ENCODE measurements around the gene CNTN4. TPM values are rescaled to one million over a fixed set of nuclear protein-coding genes. Genes with fewer than 3 reads are reported as not detected.

CNTN4 gene
- total RNA-seq, 6 experiments from 2014 or later = not detected

- DNase-seq = no peak
- H3K9me3 Mint-ChIP-seq = peaks cover 54% of the 10 kb centered on the region
- H3K27ac Mint-ChIP-seq = no peak overlapping the region
- H3K27me3 Mint-ChIP-seq (ENCODE audit: insufficient read depth) = 0 out of 2 replicates have a peak, but pooled peaks cover 2% of the 10 kb centered on the region
- no peaks in the 10 kb centered on the region for H3K36me3 Mint-ChIP-seq (ENCODE audit: low read depth)
- no peak overlapping the region for H3K4me3 Mint-ChIP-seq
- H3K4me1 Mint-ChIP-seq (ENCODE audit: low read depth) = no peaks in the 10 kb centered on the region
- no peak for TF ChIP-seq CTCF (IDR thresholded peaks at IDR 0.05)
These were observed 412.0 kb downstream of the CNTN4 start for GRCh38 chr3:2510591-2511145.

- Mint-ChIP-seq H3K4me3 (no peak overlapping the region), H3K27me3 (ENCODE audit: insufficient read depth) (0 out of 2 replicates have a peak, but pooled peaks cover 2% of the 10 kb centered on the region), H3K27ac (no peak overlapping the region)
These were observed 412.7 kb downstream of the CNTN4 start for GRCh38 chr3:2511356-2511755.

GRCh38 chr3:2512881-2513280 is 414.2 kb downstream of the CNTN4 start:
- Mint-ChIP-seq H3K4me1 (ENCODE audit: low read depth) (no peaks in the 10 kb centered on the region), H3K27ac (no peak overlapping the region), H3K4me3 (no peak overlapping the region), H3K36me3 (ENCODE audit: low read depth) (no peaks in the 10 kb centered on the region), H3K27me3 (ENCODE audit: insufficient read depth) (0 out of 2 replicates have a peak, but pooled peaks cover 2% of the 10 kb centered on the region), H3K9me3 (peaks cover 41% of the 10 kb centered on the region)
- no peak for DNase-seq
- TF ChIP-seq CTCF (IDR thresholded peaks at IDR 0.05) = no peak

More at GRCh38 chr3:2511356-2511755, 412.7 kb downstream of the CNTN4 start:
- Mint-ChIP-seq H3K36me3 (ENCODE audit: low read depth) (no peaks in the 10 kb centered on the region), H3K9me3 (peaks cover 48% of the 10 kb centered on the region), H3K4me1 (ENCODE audit: low read depth) (no peaks in the 10 kb centered on the region)
- DNase-seq = no peak
- TF ChIP-seq CTCF (IDR thresholded peaks at IDR 0.05) = no peak

- Mint-ChIP-seq H3K4me1 (ENCODE audit: low read depth) (no peaks in the 10 kb centered on the region), H3K27ac (no peak overlapping the region)
These were observed 415.3 kb downstream of the CNTN4 start for GRCh38 chr3:2513986-2514385.

GRCh38 chr3:2516762-2517441 is 418.2 kb downstream of the CNTN4 start:
- peaks cover 36% of the 10 kb centered on the region for H3K9me3 Mint-ChIP-seq
- no peak overlapping the region for H3K27ac Mint-ChIP-seq
- H3K4me3 Mint-ChIP-seq = no peak overlapping the region
- no peak for DNase-seq
- no peaks in the 10 kb centered on the region for H3K36me3 Mint-ChIP-seq (ENCODE audit: low read depth)
- no peak for TF ChIP-seq CTCF (IDR thresholded peaks at IDR 0.05)
- no peaks in the 10 kb centered on the region for H3K4me1 Mint-ChIP-seq (ENCODE audit: low read depth)
- 0 out of 2 replicates have a peak, but pooled peaks cover 2% of the 10 kb centered on the region for H3K27me3 Mint-ChIP-seq (ENCODE audit: insufficient read depth)

More at GRCh38 chr3:2513986-2514385, 415.3 kb downstream of the CNTN4 start:
- TF ChIP-seq CTCF (IDR thresholded peaks at IDR 0.05) = no peak
- Mint-ChIP-seq H3K27me3 (ENCODE audit: insufficient read depth) (0 out of 2 replicates have a peak, but pooled peaks cover 2% of the 10 kb centered on the region), H3K9me3 (peaks cover 46% of the 10 kb centered on the region), H3K36me3 (ENCODE audit: low read depth) (no peaks in the 10 kb centered on the region), H3K4me3 (no peak overlapping the region)
- DNase-seq = no peak
